Measurements from ENCODE around the gene CRISP2.

- TF ChIP-seq TAF1 (IDR thresholded peaks at IDR 0.05; ENCODE audit: low read depth, low read length): no peak
- TF ChIP-seq CTCF (IDR thresholded peaks at IDR 0.05; ENCODE audit: control extremely low read depth in 1 of 3, insufficient read depth in 1 of 3, low read depth in 1 of 3, low read length in 3 of 3): no peak
- no peak for TF ChIP-seq RAD21 (IDR thresholded peaks at IDR 0.05 in 1 of 2, conservative IDR thresholded peaks at IDR 0.05 in 1 of 2; ENCODE audit: low read depth in 2 of 2, low read length in 2 of 2)
- no peak for TF ChIP-seq NRF1 (IDR thresholded peaks at IDR 0.05; ENCODE audit: low read depth, low read length)
- no peak for TF ChIP-seq EGR1 (IDR thresholded peaks at IDR 0.05; ENCODE audit: borderline replicate concordance, low read depth, low read length)
- TF ChIP-seq POLR2A (IDR thresholded peaks at IDR 0.05; ENCODE audit: control extremely low read depth in 1 of 2, low read depth in 2 of 2, low read length in 2 of 2): no peak
- TF ChIP-seq SP2 (IDR thresholded peaks at IDR 0.05; ENCODE audit: low read length): no peak
- TF ChIP-seq KDM1A (IDR thresholded peaks at IDR 0.05; ENCODE audit: borderline replicate concordance, low read length): no peak
- no peak for TF ChIP-seq POU5F1 (IDR thresholded peaks at IDR 0.05; ENCODE audit: low read depth, low read length)
- no peak for TF ChIP-seq SRF (IDR thresholded peaks at IDR 0.05; ENCODE audit: low read depth, low read length)
- no peak for TF ChIP-seq TAF7 (optimal IDR thresholded peaks at IDR 0.05; ENCODE audit: borderline replicate concordance, low read depth, low read length)
These were observed 20.3 kb upstream of the CRISP2 start for GRCh38 chr6:49733680-49734079.

Measured in H1 (cell line).